GM18507 (cell line): ENCODE measurements around the gene HSDL2.
A peak's percentile ranks its signal among the peaks of the same experiment; 100 is the strongest.
"Not testable (repeated sequence)": the region's sequence is repeated elsewhere in the genome, so short reads cannot be mapped to it uniquely, and the experiment has no call there.

Source experiments
- DNase-seq: peaks from one replicate; pipeline ENCODE4 v3.0.0; 2011; ENCODE audit warnings: low read depth; ENCODE audit not compliant: insufficient read length; ENCODE audit errors: extremely low spot score
- FAIRE-seq: peaks from 2 replicates; lab custom pipeline; 2011; peaks lifted over from hg19 to GRCh38; lab: Jason Lieb, UNC

The HSDL2 gene

DNA sequence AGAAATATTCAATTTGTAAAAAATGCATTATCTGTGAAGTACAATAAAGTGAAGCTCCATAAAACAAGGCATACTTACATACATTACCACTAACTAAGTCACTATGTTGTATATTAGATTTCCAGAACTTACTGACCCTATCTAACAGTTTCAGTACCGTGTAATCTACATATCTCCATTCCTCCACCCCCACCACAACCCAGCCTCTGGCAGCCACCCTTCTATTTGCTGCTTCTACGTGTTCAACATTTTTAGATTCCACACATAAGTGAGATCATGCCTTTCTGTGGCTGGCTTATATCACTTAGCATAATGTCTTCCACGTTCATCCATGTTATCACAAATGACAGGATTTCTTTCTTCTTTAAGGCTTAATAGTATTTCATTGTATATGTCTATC lies 15.1 kb upstream of the HSDL2 start:
- no peak for FAIRE-seq
- no peak for DNase-seq

DNA sequence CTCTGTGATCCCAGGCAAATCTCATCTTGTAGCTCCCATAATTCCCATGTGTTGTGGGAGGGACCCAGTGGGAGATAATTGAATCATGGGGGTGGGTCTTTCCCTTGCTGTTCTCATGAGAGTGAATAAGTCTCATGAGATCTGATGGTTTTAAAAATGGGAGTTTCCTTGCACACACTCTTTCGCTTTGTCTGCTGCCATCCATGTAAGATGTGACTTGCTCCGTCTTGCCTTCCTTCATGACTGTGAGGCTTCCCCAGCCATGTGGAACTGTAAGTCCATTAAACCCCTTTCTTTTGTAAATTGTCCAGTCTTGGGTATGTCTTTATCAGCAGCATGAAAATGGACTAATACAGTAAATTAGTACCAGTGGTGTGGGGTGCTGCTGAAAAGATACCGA lies 14.7 kb upstream of the HSDL2 start:
- FAIRE-seq = not testable (repeated sequence)

GRCh38 chr9:112366591-112366990 lies 13.3 kb upstream of the HSDL2 start:
- DNase-seq (no peak), FAIRE-seq (no peak)

More for the DNA sequence above, 14.7 kb upstream of the HSDL2 start:
- DNase-seq = not testable (repeated sequence)

- FAIRE-seq = no peak
- DNase-seq = no peak
These were observed 12.4 kb upstream of the HSDL2 start for GRCh38 chr9:112367465-112367864.

- FAIRE-seq (no peak), DNase-seq (no peak)
These were observed 10.1 kb upstream of the HSDL2 start for GRCh38 chr9:112369817-112370216.

GRCh38 chr9:112371060-112371459 lies 8.8 kb upstream of the HSDL2 start:
- FAIRE-seq = no peak
- no peak for DNase-seq

DNA sequence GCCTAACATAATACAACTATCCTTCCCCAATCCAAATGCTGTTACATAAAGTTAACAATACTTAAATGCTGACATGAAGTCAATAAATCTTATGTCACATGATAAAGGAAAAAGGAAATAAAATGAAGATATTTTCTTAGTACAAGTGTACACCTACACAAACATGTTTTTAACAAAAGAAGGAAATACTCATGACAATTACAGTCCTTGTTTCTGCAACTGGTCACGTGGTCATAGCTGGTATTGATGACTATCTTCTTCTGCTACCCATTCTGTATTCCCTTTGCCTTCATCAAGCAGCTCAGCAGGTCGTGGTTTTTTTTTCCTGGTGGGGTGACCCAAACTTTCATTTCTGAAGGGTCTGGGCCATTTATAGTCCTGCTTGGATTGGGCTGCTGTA lies 6.2 kb upstream of the HSDL2 start:
- not testable (repeated sequence) for DNase-seq, FAIRE-seq

DNA sequence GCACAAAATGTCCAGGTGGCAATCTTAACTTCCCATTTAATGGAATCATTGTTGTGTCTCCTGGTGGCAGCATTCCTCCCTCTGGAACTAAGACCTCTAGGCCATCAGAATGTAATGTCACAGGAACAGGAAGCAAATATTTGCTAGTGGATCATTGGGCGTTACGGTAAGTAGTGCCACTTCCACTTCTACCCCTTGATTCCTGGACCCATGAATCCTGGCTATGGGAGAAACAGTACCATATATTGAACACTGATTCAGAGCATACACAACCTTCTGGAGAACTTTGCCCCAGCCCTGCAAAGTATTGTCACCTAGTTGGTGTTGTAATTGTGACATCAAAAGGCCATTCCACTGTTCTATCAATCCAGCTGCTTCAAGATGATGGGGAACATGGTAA lies 5.7 kb upstream of the HSDL2 start:
- not testable (repeated sequence) for DNase-seq, FAIRE-seq

DNA sequence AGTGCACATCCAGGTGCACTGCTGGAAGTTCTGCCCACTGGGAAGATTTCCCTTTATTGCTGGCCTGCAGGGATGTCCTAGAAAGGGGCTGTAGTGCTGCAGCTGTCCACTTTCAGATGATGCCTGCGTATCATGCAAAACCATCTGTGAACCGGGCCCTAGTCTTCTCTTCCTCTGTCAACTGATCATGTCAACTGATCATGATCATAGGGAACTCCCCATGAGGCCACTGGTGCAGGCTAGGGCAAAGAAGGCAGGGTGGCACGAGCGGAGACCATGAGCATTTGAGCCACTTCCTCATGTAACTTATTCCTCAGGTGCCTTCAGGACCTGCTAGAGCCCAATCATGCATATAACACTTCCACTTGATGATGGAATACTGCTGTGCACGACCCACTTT lies 4.5 kb upstream of the HSDL2 start:
- no peak for DNase-seq
- no peak for FAIRE-seq

- no peak for FAIRE-seq
These were observed 2.8 kb upstream of the HSDL2 start for GRCh38 chr9:112377087-112377486.

DNA sequence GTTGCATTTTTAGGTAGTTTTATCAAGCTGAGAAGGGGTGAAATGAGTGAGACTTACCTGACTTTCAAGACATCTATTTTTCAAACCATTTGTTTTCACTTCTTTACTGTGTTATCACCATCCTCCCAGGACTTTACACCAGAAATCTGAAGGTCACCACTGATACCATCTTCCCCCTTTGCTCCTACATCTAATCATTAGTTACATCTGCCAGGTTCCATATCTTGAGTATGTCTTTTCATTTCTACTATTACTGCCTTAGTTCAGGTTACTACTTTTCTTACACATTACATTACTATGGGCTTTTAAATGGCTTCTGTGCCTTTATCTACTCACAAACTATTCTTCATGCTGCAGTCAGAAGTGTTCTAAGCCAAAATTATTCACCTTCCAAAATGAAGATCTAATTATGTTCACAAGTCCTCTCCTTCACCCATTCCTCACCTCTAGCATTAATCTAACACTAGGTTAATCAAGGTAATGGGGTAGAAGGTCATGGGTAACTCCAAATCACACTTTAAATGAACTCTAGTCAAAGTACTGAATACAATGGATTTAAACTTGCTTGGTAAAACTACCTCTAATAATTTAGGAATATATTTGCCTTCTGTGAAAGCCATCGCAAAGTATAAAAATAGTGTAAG lies 2.1 kb upstream of the HSDL2 start:
- DNase-seq (no peak), FAIRE-seq (no peak)

More at GRCh38 chr9:112377087-112377486, 2.8 kb upstream of the HSDL2 start:
- DNase-seq = no peak

DNA sequence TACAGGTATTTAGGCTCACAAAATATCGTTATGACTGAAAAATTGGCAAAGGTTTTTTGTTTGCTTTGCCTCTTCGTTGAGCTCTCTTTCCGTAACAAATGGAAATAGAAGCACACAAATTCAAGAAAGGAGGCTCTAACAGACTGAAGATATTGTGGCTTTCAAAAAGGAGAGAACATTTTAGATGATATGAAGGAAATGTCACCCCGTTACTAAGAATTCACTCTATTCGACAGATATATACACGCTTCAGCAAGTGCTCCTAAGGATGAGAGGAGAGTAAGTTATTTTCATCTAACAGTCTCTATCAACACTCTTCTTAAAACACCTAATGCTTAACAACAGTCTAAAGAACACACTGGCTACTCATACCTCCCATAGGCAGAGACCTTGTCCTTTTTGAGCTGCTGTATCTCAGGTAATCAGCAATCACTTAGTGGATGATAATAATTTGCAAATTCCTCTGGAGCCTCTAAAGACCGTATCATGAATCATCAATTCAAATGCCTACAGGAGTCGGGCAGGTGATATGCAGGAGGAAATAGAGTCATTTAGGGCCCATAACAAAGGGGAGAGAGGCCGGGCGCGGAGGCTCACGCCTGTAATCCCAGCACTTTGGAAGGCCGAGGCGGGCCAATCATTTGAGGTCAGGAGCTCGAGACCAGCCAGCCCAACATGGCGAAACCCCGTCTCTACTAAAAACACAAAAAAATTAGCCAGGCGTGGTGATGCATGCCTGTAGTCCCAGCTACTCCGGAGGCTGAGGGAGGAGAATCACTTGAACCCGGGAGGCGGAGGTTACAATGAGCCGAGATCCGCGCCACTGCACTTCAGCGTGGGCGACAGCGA lies 1.4 kb upstream of the HSDL2 start:
- DNase-seq (no peak), FAIRE-seq (no peak)

- FAIRE-seq (peak; percentile 92), DNase-seq (peak; percentile 93)
These were observed 469 bp upstream of the HSDL2 start for GRCh38 chr9:112379177-112380101.

DNA sequence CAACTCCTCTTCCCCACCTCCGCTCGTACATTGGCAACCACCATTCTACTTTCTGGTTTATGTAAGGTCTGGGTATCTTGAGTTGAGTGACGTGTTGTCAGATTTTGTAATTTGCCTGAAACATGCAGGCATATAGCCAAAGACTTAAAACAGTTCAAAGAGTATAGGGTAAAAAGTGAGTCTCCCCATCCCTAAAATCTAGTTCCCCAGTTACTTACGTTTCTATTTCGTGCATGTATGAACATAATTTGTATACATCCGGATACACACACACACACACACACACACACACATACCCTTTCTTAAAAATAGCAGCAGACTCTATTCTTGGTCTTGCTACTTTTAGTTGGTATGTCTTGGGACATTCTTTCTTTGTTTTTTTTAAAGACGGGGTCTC lies 915 bp downstream of the HSDL2 start:
- DNase-seq = no peak
- FAIRE-seq = no peak

DNA sequence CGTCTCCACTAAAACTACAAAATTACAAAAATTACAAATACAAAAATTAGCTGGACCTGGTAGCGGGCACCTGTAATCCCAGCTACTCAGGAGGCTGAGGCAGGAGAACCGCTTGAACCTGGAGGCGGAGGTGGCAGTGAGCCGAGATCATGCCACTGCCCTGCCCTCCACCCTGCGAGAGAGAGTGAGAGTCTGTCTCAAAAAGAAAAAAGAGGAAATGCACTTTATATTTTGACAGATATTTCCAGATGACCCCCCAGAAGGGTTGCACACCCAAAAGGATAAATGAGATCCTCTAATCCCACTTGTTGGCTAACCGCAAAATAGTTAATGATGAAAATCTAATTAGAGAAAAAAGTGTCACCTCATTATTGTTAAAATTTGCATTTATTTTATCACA lies 2.2 kb downstream of the HSDL2 start:
- DNase-seq = no peak
- FAIRE-seq = no peak

DNA sequence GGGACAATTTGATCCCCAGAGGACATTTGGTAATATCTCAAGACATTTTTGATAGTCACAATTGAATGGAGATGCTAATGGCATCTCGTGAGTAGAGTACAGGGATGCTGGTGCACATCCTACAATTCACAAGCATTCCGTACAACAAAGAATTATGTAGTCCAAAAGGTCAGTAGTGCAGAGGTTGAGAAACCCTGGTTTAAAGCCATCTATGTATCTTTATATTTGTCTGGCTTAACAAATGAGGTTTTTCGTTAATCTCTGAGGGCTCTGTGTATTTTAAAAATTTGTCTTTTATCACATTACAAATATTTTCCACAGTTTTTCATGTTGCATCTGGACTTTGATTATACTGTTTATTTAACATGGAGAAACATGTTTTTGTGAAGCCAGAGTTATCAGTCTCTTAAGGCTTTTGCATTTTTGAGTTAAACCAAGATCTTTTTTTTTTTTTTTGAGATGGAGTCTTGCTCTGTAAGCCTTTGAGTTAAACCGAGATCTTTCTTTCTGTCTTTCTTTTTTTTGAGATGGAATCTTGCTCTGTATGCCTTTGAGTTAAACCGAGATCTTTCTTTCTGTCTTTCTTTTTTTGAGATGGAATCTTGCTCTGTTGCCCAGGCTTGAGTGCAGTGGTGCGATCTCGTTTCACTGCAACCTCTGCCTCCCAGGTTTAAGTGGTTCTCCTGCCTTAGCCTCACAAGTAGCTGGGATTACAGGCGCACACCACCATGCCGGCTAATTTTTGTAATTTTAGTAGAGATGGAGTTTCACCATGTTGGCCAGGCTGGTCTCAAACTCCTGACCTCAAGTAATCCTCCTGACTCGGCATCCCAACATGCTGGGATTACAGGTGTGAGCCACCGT lies 2.8 kb downstream of the HSDL2 start:
- DNase-seq (no peak), FAIRE-seq (no peak)

DNA sequence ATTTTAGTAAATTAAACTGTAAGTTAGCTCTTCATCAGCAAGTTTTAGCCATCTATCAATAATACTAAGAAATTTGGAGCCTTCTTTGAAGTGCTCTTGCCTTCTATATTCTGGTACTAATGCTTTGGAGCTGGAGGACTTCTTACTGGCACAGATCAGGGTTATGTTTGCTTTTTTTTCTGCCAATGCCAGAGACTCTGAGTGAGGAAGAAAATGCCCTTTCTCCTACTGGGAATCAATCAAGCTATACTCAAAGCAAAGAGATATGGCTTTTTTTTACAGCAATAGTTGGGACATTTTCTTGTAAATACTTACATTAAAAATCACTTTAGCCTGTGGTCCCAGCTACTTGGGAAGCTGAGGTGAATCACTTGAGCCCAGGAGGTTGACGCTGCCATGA lies 4.3 kb downstream of the HSDL2 start:
- DNase-seq (no peak), FAIRE-seq (no peak)

DNA sequence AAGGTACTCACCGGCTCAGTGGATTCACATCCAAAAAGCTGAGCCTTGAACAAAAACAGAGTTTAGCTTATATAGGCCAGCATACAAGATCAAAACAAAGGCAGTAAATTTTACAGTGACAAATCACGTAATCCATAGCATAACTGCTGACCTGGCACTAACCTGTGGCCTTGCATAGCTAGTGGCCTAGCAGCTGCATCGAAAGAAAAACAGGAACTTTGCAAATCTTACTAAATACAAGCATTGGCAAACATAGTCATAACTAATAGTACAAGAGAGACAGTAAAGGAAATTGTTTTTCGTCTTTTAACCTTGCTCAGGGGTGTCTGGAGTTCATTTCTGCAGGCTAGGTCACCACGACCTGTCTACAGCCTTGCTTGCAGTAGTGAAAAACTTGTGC lies 4.8 kb downstream of the HSDL2 start:
- DNase-seq (no peak), FAIRE-seq (no peak)

DNA sequence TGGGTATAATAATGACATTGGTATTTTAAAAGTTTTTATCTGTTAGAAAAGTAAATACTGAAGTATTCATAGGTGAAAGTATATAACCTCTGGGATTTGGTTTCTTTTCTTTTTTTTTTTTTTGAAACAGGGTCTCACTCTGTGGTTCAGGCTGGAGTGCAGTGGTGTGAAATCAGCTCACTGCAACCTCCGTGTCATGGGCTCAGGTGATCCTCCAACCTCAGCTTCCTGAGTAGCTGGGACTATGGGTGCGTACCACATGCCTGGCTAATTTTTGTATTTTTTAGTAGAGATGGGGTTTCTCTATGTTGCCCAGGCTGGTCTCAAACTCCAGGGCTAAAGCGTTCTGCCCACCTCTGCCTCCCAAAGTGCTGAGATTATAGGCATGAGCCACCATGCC lies 7.2 kb downstream of the HSDL2 start:
- FAIRE-seq (no peak), DNase-seq (no peak)
